G401.6 (cell line): Measurements from ENCODE around the gene AKAP13.

Experiments used
- FAIRE-seq: peaks from 2 replicates; lab custom pipeline; 2012; peaks lifted over from hg19 to GRCh38; lab: Jason Lieb, UNC

Gene AKAP13

GRCh38 chr15:85757073-85757938, 376.9 kb downstream of the AKAP13 start:
- no peak for FAIRE-seq

DNA sequence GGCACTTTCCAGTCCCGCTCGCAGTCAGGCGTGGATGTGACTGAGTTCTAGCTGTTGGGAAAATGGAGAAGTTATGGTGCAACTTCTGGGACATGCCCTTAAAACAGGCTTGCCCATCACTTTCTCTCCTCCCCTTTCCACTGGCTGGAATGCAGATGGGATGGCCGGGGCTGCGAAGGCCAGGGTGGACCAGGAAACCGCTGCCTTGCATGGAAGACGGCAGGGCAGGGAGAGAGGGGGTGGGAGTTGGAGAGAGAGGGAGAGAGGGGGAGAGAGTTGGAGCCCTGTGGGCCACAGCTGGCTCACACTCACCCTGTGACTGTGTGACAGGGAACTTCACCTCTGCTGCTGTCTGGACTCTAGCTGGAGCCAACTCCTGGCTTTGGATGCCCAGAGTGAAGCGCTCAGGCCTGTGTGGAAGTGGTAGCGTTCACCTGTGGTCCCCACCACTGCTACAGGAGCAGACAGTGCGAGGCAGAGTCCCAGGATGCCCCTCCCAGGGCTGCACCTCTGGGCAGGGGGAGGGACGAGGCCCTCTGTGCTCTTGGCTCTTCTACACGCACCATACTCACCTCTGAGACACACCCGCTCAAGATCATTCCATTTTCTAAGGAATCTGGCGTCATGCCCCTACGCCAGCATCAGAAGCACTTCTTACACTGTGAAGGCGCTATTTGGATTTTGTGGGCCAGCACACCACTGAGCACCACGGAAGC, 377.7 kb downstream of the AKAP13 start:
- no peak for FAIRE-seq

- FAIRE-seq: no peak
These were observed 378.2 kb downstream of the AKAP13 start for GRCh38 chr15:85758655-85758978.

DNA sequence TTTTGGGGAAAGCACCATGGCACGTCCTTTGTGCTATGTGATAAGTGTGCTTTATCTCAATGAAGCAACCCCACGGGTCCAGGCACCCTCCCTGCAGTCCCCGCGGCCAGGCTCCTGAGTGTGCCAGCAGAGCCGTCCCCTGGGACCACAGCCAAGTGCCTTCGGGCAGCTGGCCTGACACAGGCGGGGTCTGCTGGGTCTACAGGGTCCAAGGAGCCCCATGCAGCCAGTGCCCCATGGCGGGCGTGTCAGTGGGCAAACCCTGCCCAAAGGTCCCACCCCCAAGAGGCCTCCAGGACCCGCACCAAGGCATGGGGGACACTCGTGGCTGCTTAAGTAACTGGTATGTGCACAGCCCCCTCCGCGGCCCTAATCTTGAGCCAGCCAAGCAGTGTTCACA, 379.0 kb downstream of the AKAP13 start:
- no peak for FAIRE-seq

DNA sequence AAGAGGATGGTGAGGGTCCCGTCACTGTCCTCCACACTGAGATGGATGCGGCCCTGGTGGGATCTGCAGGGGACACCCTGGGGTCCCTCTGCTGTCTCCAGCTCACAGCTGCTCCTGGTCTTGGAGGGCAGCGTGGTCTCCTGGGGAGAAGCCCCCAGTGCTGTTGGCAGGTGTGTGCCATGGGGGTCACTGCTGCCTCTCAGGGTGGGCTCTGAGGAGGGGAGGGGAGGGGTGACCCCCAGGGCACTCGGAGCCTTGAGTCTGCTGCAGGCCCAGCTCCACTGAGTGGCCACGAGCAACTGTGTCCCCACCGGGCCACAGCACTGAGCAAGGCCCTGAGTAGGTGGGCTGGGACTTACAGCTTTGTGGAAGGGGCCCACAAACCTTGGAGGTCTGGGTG, 379.6 kb downstream of the AKAP13 start:
- FAIRE-seq: no peak

GRCh38 chr15:85760531-85761371, 380.3 kb downstream of the AKAP13 start:
- FAIRE-seq: no peak

- no peak for FAIRE-seq
These were observed 381.2 kb downstream of the AKAP13 start for GRCh38 chr15:85761635-85762034.

- no peak for FAIRE-seq
These were observed 381.8 kb downstream of the AKAP13 start for GRCh38 chr15:85762039-85762755.

- no peak for FAIRE-seq
These were observed 382.3 kb downstream of the AKAP13 start for GRCh38 chr15:85762756-85763127.

- FAIRE-seq: no peak
These were observed 382.8 kb downstream of the AKAP13 start for GRCh38 chr15:85763157-85763556.

- FAIRE-seq: no peak
These were observed 383.6 kb downstream of the AKAP13 start for GRCh38 chr15:85763673-85764633.

DNA sequence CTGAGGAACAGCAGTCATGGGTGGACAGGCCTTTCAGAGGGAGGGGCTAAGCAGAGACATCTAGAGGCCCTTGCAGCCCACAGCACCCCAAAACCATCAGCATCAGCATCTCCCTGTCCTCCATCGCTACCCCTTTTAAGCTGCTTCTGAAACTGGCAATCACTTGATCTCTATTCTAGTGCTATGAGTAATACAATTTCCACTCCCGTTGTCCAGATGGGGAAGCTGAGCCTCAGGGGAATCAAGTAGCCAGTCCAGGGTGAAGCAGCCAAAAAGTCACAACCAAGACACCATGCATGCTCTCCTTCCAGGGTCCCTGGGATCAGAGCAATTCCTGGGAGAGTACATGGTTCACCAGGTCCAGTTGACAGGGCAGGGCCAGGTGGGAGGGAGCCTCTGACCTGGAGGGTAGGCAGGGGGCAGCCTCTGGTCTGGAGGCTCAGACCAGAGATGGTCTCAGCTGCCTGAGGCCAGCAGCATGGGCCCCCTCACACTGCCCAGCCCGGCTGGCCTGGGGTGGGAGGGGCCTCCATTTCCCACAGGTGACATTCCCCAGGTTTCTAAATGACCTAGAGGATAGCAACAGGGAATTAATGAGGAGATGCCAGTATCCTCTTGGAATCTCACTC, 384.4 kb downstream of the AKAP13 start:
- no peak for FAIRE-seq

DNA sequence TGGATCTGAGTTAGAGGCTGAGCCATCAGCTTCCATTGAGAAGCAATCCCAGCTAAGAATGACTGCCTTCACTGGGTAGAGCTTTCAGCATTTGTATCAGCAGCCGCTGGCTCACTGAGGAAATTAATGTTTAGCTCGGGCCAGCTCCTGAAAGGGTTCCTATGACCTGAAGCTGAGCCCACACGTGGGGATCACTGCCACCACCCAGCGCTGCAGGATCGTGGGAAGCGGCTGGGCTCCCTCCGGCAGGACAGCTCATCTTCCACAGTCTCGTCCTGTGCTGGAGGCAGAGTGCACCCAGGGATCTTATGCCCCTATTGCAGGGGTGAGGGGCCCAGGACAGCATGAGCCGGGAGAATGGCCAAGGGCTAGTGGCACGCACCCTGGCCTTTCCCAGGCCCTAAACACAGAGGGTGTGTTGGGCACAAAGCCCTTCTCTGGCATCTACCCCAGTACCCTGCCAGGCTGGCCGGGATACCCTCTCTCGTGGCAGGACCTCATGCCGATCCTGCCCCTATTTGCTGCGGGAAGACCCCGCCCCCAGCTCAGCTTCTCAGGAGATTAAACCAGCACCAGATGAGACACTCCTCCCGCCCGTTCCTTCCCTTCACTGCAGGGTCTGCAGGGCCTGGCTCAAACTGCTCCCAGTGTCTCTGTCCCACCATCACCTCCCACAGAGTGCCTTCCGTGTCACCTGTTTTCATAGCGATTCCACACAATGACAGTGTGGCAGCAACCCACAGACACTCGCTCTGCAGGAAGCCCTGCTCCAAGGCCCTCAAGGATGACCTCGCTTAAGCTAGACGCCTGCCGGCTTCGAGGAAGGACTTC, 385.8 kb downstream of the AKAP13 start:
- no peak for FAIRE-seq

DNA sequence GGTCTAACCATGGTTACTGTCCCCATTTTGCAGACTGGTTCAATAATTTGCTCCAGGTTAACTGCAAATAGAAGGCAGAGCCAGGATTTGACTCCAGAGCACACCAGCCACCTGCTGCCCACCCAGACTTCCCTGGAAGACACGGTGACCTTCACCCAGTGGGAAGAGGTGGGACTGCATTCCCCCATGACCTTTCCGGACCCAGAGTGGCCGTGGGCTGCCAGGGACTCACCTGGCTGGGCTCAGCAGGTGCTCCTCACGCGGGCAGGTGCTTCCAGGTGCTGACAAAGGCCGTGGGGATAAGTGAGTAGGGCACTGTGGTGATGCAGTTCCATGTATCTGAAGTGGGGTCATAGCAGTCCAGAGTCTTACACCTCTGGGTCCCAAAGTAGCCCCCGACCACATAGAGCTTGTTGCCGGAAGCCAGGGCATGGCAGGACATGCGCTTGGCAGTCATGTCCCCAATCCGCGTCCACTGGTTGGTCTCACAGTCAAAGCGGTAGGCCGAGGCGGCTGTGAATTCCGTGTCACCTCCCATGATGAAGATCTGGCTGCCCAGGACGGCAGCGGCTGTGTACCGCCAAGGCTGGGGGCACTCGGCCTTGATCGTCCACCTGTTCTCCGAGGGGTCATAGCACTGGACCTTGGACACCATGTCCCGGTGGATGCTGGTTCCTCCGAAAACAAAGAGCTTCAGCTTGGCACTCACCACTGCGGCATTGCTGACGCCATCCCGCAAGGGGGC, 387.6 kb downstream of the AKAP13 start:
- no peak for FAIRE-seq

GRCh38 chr15:85768595-85769168, 388.3 kb downstream of the AKAP13 start:
- no peak for FAIRE-seq

- FAIRE-seq: no peak
These were observed 388.9 kb downstream of the AKAP13 start for GRCh38 chr15:85769182-85769900.

DNA sequence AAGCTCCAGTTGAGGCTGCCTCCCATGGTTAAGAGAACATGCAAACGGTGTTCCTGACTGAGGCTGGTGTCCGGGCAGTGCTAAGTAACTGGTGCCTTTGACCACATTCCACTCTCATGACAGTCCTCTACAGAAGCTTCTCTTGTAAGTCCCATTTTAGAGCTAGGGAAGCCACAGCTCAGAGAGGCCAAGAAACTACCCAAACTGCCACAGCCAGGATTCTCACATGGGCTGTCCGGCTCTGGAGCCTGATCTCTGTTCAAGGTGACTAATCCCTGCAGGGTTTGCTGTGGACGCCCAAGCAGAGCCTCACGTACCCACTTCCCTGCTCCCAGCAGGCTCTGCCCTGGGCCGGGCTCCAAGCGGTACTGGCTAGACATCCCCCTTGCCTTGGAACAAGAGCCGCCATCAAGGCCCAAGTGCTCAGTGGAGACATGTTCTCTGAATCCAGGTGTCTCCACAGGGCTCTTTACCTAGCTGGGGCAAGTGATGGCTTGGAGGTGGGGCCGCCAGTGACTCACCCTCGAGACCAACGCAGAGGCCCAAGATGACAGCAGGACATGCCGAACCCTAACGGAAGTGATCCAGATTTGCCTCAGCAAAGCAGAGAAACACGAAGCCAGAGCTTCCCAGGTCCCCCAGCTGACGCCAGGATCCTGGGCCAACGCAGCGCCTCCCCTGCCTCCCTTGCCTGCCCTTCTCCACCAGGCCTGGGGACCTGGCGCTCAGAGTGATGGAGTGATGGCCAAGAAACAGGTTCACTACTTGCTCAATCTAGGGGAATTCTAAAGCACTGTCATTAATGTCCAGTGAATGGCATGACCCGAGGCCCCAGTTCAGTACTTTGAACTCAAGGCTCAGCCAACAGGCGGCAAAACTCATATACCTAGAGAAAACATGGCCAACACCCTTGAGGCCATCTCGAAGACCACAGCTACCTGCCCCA, 390.0 kb downstream of the AKAP13 start:
- FAIRE-seq: no peak
